Measurements from ENCODE around the gene CLK2. TPM values are rescaled to one million over a fixed set of nuclear protein-coding genes. Genes with fewer than 3 reads are reported as not detected.

Gene CLK2
- total RNA-seq, 2 experiments from 2014 or later, result 48.1 to 49.8 TPM

DNA sequence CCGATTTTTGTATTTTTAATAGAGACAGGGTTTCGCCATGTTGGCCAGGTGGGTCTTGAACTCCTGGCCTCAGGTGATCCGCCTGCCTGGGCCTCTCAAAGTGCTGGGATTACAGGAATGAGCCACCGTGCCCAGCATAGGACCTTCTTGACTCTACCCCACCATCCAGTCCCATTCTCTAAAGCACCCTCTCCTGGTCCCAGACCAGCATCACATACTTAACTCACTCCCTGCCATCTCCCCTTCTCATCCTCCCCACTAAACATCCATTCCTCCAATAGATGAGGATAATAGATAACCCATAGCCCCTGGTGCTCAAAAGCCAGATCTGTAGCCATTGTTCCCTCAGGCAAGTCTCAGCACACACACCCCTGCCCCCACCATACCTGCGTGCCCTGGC, 20.1 kb downstream of the CLK2 start:
- Histone ChIP-seq H3K36me3 (ENCODE audit: insufficient read depth, low read length) (peaks cover 18% of the 10 kb centered on the region), H3K9me3 (ENCODE audit: control insufficient read depth in 1 of 2, insufficient read depth in 1 of 2, low read length in 2 of 2) (no peaks in the 10 kb centered on the region), H3K27ac (ENCODE audit: low read depth in 1 of 2, low read length in 2 of 2) (no peak overlapping the region), H3K4me3 (ENCODE audit: low read length) (no peak overlapping the region), H3K4me1 (ENCODE audit: insufficient read depth, low read length) (peaks cover 42% of the 10 kb centered on the region), H3K27me3 (ENCODE audit: control insufficient read depth in 1 of 2, insufficient read depth in 2 of 2, low read length in 2 of 2) (no peaks in the 10 kb centered on the region)
- ChIA-PET POLR2A (interaction anchor here (5.3 kb wide), 1 partner anchor 68 kb away, joined by 51 read pairs; the partner anchor contains the start of gene RUSC1), CTCF (no interaction called here)
- H3K27ac Mint-ChIP-seq, result no peak overlapping the region
- peaks cover 40% of the 10 kb centered on the region for H3K4me1 Mint-ChIP-seq (ENCODE audit: low read depth)
- intact Hi-C loops (cut with DNase I, micrococcal nuclease), result loop anchor here in 1 of 2 experiments (10.0 kb wide), 1 partner anchor 252 kb away; no protein-coding TSS in a partner anchor
- DNase-seq (no peak), ATAC-seq (ENCODE audit: poor library complexity) (no peak)
- no peaks in the 10 kb centered on the region for H3K27me3 Mint-ChIP-seq
- H3K4me3 Mint-ChIP-seq, result peak overlapping the region; percentile 84
- H3K36me3 Mint-ChIP-seq (ENCODE audit: low read depth), result peaks cover 21% of the 10 kb centered on the region
- TF ChIP-seq, protein P1, sequence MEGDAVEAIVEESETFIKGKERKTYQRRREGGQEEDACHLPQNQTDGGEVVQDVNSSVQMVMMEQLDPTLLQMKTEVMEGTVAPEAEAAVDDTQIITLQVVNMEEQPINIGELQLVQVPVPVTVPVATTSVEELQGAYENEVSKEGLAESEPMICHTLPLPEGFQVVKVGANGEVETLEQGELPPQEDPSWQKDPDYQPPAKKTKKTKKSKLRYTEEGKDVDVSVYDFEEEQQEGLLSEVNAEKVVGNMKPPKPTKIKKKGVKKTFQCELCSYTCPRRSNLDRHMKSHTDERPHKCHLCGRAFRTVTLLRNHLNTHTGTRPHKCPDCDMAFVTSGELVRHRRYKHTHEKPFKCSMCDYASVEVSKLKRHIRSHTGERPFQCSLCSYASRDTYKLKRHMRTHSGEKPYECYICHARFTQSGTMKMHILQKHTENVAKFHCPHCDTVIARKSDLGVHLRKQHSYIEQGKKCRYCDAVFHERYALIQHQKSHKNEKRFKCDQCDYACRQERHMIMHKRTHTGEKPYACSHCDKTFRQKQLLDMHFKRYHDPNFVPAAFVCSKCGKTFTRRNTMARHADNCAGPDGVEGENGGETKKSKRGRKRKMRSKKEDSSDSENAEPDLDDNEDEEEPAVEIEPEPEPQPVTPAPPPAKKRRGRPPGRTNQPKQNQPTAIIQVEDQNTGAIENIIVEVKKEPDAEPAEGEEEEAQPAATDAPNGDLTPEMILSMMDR (IDR thresholded peaks at IDR 0.05), result no peak
- H3K9me3 Mint-ChIP-seq, result no peaks in the 10 kb centered on the region

DNA sequence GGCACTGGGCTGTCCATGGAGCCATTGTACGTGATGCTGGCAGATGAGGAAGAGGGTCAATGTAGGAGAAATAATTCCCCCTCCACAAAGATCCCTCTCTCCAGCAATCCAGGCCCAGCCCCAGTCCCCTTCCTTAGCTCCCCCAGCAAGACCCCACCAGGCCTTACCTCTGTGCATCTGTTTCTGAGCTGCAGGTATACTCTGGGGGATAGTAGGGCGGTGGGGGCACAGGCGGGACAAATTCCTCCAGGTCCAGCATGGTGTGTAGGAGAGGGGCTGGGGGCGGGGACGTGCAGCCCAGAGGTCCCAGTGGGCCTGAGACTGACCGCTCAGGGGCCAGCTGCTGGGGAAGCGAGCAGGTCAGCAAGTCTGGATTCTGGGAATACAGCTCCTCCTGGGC, 21.7 kb downstream of the CLK2 start:
- intact Hi-C loops (cut with DNase I, micrococcal nuclease), result loop anchor here (2.0 to 10.0 kb wide), 2 partner anchors 57 to 253 kb away; partner anchors contain the start of gene FDPS (in 1 of the 2)
- ChIA-PET POLR2A (interaction anchor here (1.0 to 5.3 kb wide), 5 partner anchors 10 to 70 kb away, joined by 3 to 51 read pairs (median 12); partner anchors contain the start of genes CLK2, FDPS, MTX1 and RUSC1), CTCF (interaction anchor here (0.8 to 4.4 kb wide), 22 partner anchors 9 to 608 kb away, joined by 3 to 114 read pairs (median 6); partner anchors contain the start of genes HCN3, KRTCAP2, PKLR and RUSC1)
- Histone ChIP-seq H3K27ac (ENCODE audit: low read depth in 1 of 2, low read length in 2 of 2) (no peak overlapping the region), H3K36me3 (ENCODE audit: insufficient read depth, low read length) (peaks cover 7% of the 10 kb centered on the region), H3K27me3 (ENCODE audit: control insufficient read depth in 1 of 2, insufficient read depth in 2 of 2, low read length in 2 of 2) (no peaks in the 10 kb centered on the region), H3K9me3 (ENCODE audit: control insufficient read depth in 1 of 2, insufficient read depth in 1 of 2, low read length in 2 of 2) (no peaks in the 10 kb centered on the region), H3K4me3 (ENCODE audit: low read length) (no peak overlapping the region), H3K4me1 (ENCODE audit: insufficient read depth, low read length) (peaks cover 42% of the 10 kb centered on the region)
- ATAC-seq (ENCODE audit: poor library complexity) (no peak), DNase-seq (no peak)
- H3K4me1 Mint-ChIP-seq (ENCODE audit: low read depth), result peaks cover 30% of the 10 kb centered on the region
- no peak overlapping the region for H3K27ac Mint-ChIP-seq
- TF ChIP-seq, protein P1 (IDR thresholded peaks at IDR 0.05), result no peak
- H3K36me3 Mint-ChIP-seq (ENCODE audit: low read depth), result peaks cover 5% of the 10 kb centered on the region
- H3K9me3 Mint-ChIP-seq, result no peaks in the 10 kb centered on the region
- H3K4me3 Mint-ChIP-seq, result no peak overlapping the region
- no peaks in the 10 kb centered on the region for H3K27me3 Mint-ChIP-seq

DNA sequence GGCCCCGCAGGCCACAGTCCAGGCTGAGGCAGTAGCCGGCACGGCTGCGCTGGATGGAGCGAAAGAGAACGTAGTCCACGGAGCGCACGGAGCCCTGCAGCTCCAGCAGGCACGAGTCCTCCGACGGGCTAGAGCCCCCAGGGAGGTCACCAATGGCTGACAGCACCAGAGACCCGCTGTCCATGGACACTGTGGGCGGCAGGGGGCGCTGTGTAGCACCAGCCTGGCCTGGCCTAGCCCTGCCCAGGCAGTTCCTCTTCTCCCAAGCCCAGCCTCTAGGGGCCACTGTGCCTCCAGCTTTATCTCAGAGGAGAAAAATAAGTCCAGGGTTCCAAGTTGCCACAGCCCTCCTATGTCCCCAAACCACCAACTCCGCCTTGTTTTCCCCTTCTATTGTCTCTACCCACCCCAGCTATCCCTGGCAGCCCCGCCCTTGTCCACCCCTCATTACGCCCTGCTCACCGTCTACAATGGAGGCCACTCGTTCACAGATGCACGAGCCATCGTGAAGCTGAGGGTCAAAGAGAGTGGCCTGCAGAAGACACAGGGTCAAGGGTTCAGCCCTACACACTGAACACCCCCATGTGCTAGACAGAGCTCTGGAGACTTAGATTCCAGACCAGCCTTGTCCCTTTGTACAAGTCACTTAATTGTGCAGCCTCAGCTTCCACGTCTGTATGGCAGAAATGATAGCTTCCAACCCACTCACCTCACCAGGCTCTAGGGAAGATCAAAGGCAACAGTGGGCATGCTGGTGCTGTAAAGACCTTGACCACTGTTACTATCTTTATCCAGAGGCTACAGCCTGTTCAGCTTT, 22.5 kb downstream of the CLK2 start:
- peak; percentile 96 for ATAC-seq (ENCODE audit: poor library complexity)
- TF ChIP-seq, protein P1 (IDR thresholded peaks at IDR 0.05), result peak; percentile 100
- H3K27ac ChIP-seq (ENCODE audit: low read depth in 1 of 2, low read length in 2 of 2), result no peak overlapping the region
- POLR2A ChIA-PET, result interaction anchor here (0.6 to 5.3 kb wide), 9 partner anchors 11 to 345 kb away, joined by 3 to 51 read pairs (median 3); partner anchors contain the start of genes CLK2, FDPS, KRTCAP2 and MTX1
- peak overlapping the region; percentile 60 for H3K4me3 ChIP-seq (ENCODE audit: low read length)
- H3K36me3 Mint-ChIP-seq (ENCODE audit: low read depth), result no peaks in the 10 kb centered on the region
- peaks cover 37% of the 10 kb centered on the region for H3K4me1 ChIP-seq (ENCODE audit: insufficient read depth, low read length)
- DNase-seq, result peak; percentile 93 to 98 (median 96)
- no peaks in the 10 kb centered on the region for H3K9me3 Mint-ChIP-seq
- H3K27me3 Mint-ChIP-seq, result no peaks in the 10 kb centered on the region
- peaks cover 23% of the 10 kb centered on the region for H3K4me1 Mint-ChIP-seq (ENCODE audit: low read depth)
- no peaks in the 10 kb centered on the region for H3K9me3 ChIP-seq (ENCODE audit: control insufficient read depth in 1 of 2, insufficient read depth in 1 of 2, low read length in 2 of 2)
- no peaks in the 10 kb centered on the region for H3K36me3 ChIP-seq (ENCODE audit: insufficient read depth, low read length)
- no peaks in the 10 kb centered on the region for H3K27me3 ChIP-seq (ENCODE audit: control insufficient read depth in 1 of 2, insufficient read depth in 2 of 2, low read length in 2 of 2)
- H3K27ac Mint-ChIP-seq, result peak overlapping the region; percentile 16
- intact Hi-C loops (cut with DNase I, micrococcal nuclease), result loop anchor here (1.0 to 10.0 kb wide), 5 partner anchors 58 to 343 kb away; partner anchors contain the start of gene FDPS (in 1 of the 2)
- peak overlapping the region; percentile 67 for H3K4me3 Mint-ChIP-seq
- CTCF ChIA-PET, result interaction anchor here (0.5 to 4.4 kb wide), 49 partner anchors 9 to 609 kb away, joined by 3 to 114 read pairs (median 5); partner anchors contain the start of genes CLK2, FDPS, HCN3 and KRTCAP2

Measured in CD4-positive, alpha-beta T cell (primary cell).